Heart right ventricle (tissue), 16 donors: ENCODE data around the gene ZNF444. TPM values are rescaled to one million over a fixed set of nuclear protein-coding genes. Genes with fewer than 3 reads are reported as not detected.

Source experiments
- ATAC-seq, 8 donors: fragments of 200-7000 bp; cut with Tn5 transposase; one replicate each; pipeline ENCODE4 v1.9.1; 2020; ENCODE audit warnings: mild to moderate bottlenecking in 8 of 8, moderate library complexity in 8 of 8, moderate number of reproducible peaks in 1 of 8
- DNase-seq, 2 donors: peaks; one replicate each; pipeline ENCODE4 v3.0.0-alpha.2; 2020
- H3K27ac ChIP-seq, 10 donors: fragments of 200-600 bp; sonication (generic) in 2 of 10; one replicate each; pipeline versions ENCODE4 v1.5.0 to v1.8.0; 2020 to 2022; ENCODE audit warnings: mild to moderate bottlenecking in 3 of 10
- H3K27me3 ChIP-seq, 7 donors: fragments of 200-600 bp; one replicate each; pipeline ENCODE4 v1.8.0; 2021 to 2022; ENCODE audit warnings: mild to moderate bottlenecking in 2 of 7
- H3K36me3 ChIP-seq, 9 donors: fragments of 200-600 bp; sonication (generic) in 1 of 9; one replicate each; pipeline versions ENCODE4 v1.5.0 to v1.8.0; 2020 to 2022; ENCODE audit warnings: mild to moderate bottlenecking in 2 of 9
- H3K4me1 ChIP-seq, 9 donors: fragments of 200-600 bp; sonication (generic) in 1 of 9; one replicate each; pipeline versions ENCODE4 v1.5.0 to v1.8.0; 2020 to 2022; ENCODE audit warnings: mild to moderate bottlenecking in 4 of 9
- H3K4me3 ChIP-seq, 10 donors: fragments of 200-600 bp; sonication (generic) in 2 of 10; one replicate each; pipeline versions ENCODE4 v1.5.0 to v1.8.0; 2020 to 2022; ENCODE audit warnings: mild to moderate bottlenecking in 7 of 10, moderate library complexity in 2 of 10
- H3K9me3 ChIP-seq, 11 donors: fragments of 200-600 bp in 10 of 11; sonication (generic) in 2 of 11; one replicate each; pipeline versions ENCODE4 v1.5.0 to v1.8.0; 2013 to 2022; ENCODE audit warnings: mild to moderate bottlenecking in 2 of 11, control low read depth in 1 of 11, moderate library complexity in 1 of 11
- WGBS, 2 donors: extraction: QIAGEN DNeasy Blood & Tissue Kit; methylation state at CpG; one replicate each; pipeline ENCODE4 v1.1.7; 2013; ENCODE audit warnings: inconsistent platforms in 1 of 2; 5-methylcytosine and 5-hydroxymethylcytosine counted together
- intact Hi-C, 10 donors: fragments of 100-400 bp; cut with DNase I; formaldehyde crosslinking; loops; one replicate each; pipeline versions ENCODE4 v1.11.1 to v1.14.2; 2022
- polyA plus RNA-seq, 2 donors: library from polyadenylated mRNA; stranded (reverse); fragments of 200-250 nt; gene quantifications; one replicate each; pipeline ENCODE4 v1.2.3, GENCODE V29; 2013
- total RNA-seq, 10 donors: library from RNA; stranded (reverse); fragmentation: NEBNext Ultra II Directional in 3 of 10; extraction: Animal tissue kit (Norgen Biotek cat#: 25700) in 3 of 10; gene quantifications; one replicate each; pipeline versions ENCODE4 v1.2.1 to v1.2.4, GENCODE V29; 2021 to 2023
- TF ChIP-seq, protein P1 (sequence below), 9 donors: fragments of 200-600 bp; sonication (generic) in 2 of 9; IDR thresholded peaks; one replicate each; pipeline versions ENCODE4 v1.5.0 to v1.8.0; 2021 to 2022; ENCODE audit warnings: antibody characterized with exemption in 9 of 9, mild to moderate bottlenecking in 5 of 9, moderate library complexity in 1 of 9
- donor health status: Arrhythmogenic right ventricular cardiomyopathy.
- donor health status: ischemic (EF 13 %, LVEDD 7.1; RV severe dilation, severe dysfunction).
- donor health status: healthy with polysubstance abuse.
- donor health status: DM: no; HTN: yes; CAD: no.
- donor health status: DM: no; HTN: no; CAD: no.
- donor health status: ischemic (EF 25% LVEDD 6.9; RV normal size, moderate dysfunction).
- donor health status: ischemic (EF 25% LVEDD 5.7; RV mildly dilated, moderate dysfunction).
- donor health status: healthy.
- donor health status: DM: yes; HTN: yes; CAD: no.
- donor health status: Ischemic cardiomyopathy.
- donor health status: ischemic (EF 35%, LVEDD 5.7; RV mildly dilated, moderate dysfunction).
- donor health status: nonischemic (EF 11% LVEDD 7.7; RV severe dilation, severe dysfunction).
- donor health status: DM: yes; HTN: yes; CAD: no.
- donor health status: PGD.
- donor health status: ischemic (EF 29% LVEDD 5.4; RV normal size, mild dysfunction).
- donor health status: nonischemic (EF 23%, LVEDD 6.1; RV moderate dilation, normal function).

ZNF444 gene
- total and polyA plus RNA-seq, 12 donors: 15.1 to 25.6 (median 22.4) TPM

DNA sequence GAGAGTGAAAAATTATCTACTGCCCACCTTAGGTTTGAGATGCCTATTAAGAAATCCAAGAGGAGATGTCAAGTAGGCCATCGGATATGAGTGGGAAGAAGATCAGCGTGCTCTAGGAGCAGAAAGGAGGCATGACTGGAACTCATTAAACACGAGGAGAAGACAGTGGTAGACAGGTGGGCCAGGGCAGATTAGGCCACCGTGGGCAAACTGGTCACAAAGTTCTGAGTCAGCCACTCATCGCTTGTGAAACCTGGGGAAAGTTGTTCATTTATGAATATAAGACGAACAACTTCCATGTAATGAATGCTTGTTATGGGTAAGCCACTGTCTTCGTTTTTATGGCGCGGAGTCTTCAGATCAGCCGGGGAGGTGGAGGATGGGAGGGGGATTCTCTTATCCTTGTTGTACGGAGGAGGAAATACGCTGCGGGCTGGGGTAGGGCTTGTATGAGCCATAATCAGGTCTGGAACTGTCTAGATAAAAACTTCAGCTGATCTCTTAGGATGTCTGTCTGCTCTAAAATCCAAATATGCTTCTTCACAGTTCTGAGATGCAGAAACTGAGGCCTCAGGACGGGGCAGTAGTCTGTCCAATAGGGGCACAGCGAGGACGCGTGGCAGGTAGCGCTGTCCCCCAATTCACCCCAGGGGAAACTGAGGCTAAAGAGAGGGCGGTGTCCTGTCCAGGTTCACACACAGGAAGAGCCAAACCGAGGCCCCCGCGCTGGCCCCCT lies 1.1 kb upstream of the ZNF444 start:
- intact Hi-C loops: loop anchor here in 6 of 10 donors (1.0 to 10.0 kb wide), 5 partner anchors 17 to 175 kb away; partner anchors contain the start of genes ZNF787 (in 4 of the 6) and ZSCAN5A (in 3 of the 6)

DNA sequence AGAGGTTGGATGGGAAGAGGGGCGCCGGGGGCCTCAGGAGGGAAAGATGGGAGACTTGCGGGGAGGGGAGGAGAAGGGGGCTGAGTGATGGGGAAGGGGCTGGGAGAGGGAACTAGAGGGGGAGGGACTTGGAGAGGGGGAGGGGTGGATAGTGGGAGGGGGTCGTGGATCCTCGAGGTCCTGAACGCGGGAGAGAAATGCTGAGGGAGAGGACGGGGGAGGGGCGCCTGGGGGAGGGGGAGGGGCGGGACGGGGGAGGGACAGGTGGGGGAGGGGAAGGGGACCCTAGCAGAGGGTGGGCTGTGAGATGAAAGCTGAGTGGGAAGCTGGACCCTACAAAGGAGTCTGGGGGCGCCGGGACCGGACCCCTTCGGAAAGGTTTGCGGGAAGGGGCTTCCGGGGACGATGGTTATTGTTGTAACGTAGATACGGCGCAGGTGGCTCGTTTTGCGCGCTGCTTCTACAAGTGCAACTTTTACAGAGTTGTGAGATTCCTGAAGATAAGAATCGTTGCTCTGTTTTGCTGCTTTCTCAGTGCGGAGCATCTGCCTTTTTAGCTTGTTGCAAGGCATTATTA lies 418 bp downstream of the ZNF444 start:
- no peak for ATAC-seq
- Histone ChIP-seq H3K27me3 (no peaks in the 10 kb centered on the region), H3K4me1 (peaks cover 0 to 30% (median 17%) of the 10 kb centered on the region in 9 donors), H3K27ac (peak overlapping the region in 9 of 10 donors; percentile 65 to 90 (median 86)), H3K4me3 (peak overlapping the region; percentile 32 to 70 (median 64)), H3K36me3 (peaks cover 0 to 9% (median 0%) of the 10 kb centered on the region in 9 donors), H3K9me3 (no peaks in the 10 kb centered on the region)
- DNase-seq: no peak
- intact Hi-C loops: loop anchor here in 3 of 10 donors (2.0 to 10.0 kb wide), 3 partner anchors 34 to 173 kb away; partner anchors contain the start of gene ZSCAN5A (in 3 of the 3)
- TF ChIP-seq, protein P1, sequence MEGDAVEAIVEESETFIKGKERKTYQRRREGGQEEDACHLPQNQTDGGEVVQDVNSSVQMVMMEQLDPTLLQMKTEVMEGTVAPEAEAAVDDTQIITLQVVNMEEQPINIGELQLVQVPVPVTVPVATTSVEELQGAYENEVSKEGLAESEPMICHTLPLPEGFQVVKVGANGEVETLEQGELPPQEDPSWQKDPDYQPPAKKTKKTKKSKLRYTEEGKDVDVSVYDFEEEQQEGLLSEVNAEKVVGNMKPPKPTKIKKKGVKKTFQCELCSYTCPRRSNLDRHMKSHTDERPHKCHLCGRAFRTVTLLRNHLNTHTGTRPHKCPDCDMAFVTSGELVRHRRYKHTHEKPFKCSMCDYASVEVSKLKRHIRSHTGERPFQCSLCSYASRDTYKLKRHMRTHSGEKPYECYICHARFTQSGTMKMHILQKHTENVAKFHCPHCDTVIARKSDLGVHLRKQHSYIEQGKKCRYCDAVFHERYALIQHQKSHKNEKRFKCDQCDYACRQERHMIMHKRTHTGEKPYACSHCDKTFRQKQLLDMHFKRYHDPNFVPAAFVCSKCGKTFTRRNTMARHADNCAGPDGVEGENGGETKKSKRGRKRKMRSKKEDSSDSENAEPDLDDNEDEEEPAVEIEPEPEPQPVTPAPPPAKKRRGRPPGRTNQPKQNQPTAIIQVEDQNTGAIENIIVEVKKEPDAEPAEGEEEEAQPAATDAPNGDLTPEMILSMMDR (IDR thresholded peaks at IDR 0.05): no peak
- whole genome bisulfite sequencing, 2 donors: 3 to 4% methylated on average over 18 to 26 of the region's 26 CpGs

More for the DNA sequence above, 1.1 kb upstream of the ZNF444 start:
- TF ChIP-seq, protein P1 (IDR thresholded peaks at IDR 0.05): no peak
- H3K27ac ChIP-seq: peak overlapping the region; percentile 30 to 90 (median 86)
- peak overlapping the region; percentile 36 to 70 (median 64) for H3K4me3 ChIP-seq
- H3K4me1 ChIP-seq: peaks cover 0 to 29% (median 17%) of the 10 kb centered on the region in 9 donors
- ATAC-seq (no peak), DNase-seq (no peak)
- no peaks in the 10 kb centered on the region for H3K36me3 ChIP-seq
- WGBS, 2 donors: 24 to 26% methylated on average over 22 of the region's 22 CpGs
- no peaks in the 10 kb centered on the region for H3K27me3 ChIP-seq
- H3K9me3 ChIP-seq: no peaks in the 10 kb centered on the region

DNA sequence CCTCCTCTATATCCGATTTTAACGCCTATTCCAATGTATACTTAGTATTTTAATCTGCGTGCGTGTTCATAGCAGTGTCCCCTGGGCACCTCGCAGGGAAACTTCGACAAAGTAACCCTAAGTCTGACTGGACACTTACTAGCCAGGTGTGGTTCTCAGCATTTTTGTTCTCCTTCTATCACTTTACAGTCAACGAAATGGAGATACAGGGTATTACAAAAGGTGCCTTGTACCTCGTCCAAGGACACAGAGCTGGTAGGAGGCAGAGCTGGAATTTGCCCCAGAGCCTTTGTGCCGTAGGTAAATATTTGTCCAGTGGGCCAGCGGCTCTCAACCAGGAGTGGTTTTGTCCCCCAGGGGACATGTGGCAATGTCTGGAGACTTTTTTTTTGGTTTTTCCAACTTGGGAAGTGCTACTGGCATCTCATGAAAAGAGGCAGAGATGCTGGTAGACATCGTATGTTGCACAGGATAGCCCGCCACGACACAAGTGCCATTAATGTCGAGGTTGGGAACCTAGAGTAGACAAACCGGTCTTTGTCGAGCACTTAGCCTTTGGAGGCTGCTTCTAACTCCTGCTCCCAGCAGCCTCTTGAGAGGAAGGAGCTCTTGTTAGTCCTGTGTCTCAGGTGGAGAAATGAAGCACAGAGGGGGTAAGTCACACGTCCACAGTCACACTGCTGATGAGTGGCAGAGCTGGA lies 1.1 kb downstream of the ZNF444 start:
- 62 to 63% methylated on average over 17 of the region's 17 CpGs for WGBS, 2 donors
- intact Hi-C loops: loop anchor here in 3 of 10 donors (5.0 to 10.0 kb wide), 2 partner anchors 35 to 173 kb away; partner anchors contain the start of gene ZSCAN5A (in 2 of the 3)
- no peak for ATAC-seq
- Histone ChIP-seq H3K36me3 (peaks cover 0 to 16% (median 0%) of the 10 kb centered on the region in 9 donors), H3K4me1 (peaks cover 0 to 30% (median 17%) of the 10 kb centered on the region in 9 donors), H3K9me3 (no peaks in the 10 kb centered on the region), H3K27ac (peak overlapping the region in 8 of 10 donors; percentile 55 to 90 (median 86)), H3K4me3 (peak overlapping the region; percentile 32 to 70 (median 64)), H3K27me3 (no peaks in the 10 kb centered on the region)
- TF ChIP-seq, protein P1 (IDR thresholded peaks at IDR 0.05): no peak
- DNase-seq: no peak
